ENCODE results near the gene SLC22A14. TPM values are rescaled to one million over a fixed set of nuclear protein-coding genes. Genes with fewer than 3 reads are reported as not detected.

Gene SLC22A14
- total RNA-seq, 1 experiment from 2014 or later, result 0.14 TPM

- ChIA-PET POLR2A (no interaction called here), CTCF (no interaction called here)
- TF ChIP-seq CTCF (IDR thresholded peaks at IDR 0.05; ENCODE audit: insufficient read depth in 1 of 2, low read depth in 1 of 2, low read length in 1 of 2, severe bottlenecking in 1 of 2, unreplicated experiment in 1 of 2), result no peak
- Histone ChIP-seq H3K9me3 (no peaks in the 10 kb centered on the region), H3K4me3 (ENCODE audit: low read depth, low read length) (no peak overlapping the region), H3K36me3 (ENCODE audit: control insufficient read depth, insufficient read depth, low read length) (no peaks in the 10 kb centered on the region), H3K27me3 (replicated peaks; ENCODE audit: control insufficient read depth, insufficient read depth, low read length) (no peaks in the 10 kb centered on the region; the same call in 1 of the 2 replicates), H3K4me1 (no peaks in the 10 kb centered on the region)
- Mint-ChIP-seq H3K4me3 (ENCODE audit: unreplicated experiment) (no peak overlapping the region), H3K9me3 (ENCODE audit: unreplicated experiment) (no peaks in the 10 kb centered on the region), H3K4me1 (ENCODE audit: low read depth, unreplicated experiment) (no peaks in the 10 kb centered on the region), H3K27ac (ENCODE audit: unreplicated experiment) (no peak overlapping the region), H3K36me3 (ENCODE audit: insufficient read depth, unreplicated experiment) (no peaks in the 10 kb centered on the region), H3K27me3 (ENCODE audit: insufficient read depth, unreplicated experiment) (peaks cover 10% of the 10 kb centered on the region)
- intact Hi-C loops (cut with micrococcal nuclease; ENCODE audit: unreplicated experiment), result no loop called here
- no TSS peak for BruUV-seq (replicated peaks)
- DNase-seq, result no peak
Measured at GRCh38 chr3:38313263-38313662, 31.2 kb downstream of the SLC22A14 start.

- H3K4me1 ChIP-seq, result no peaks in the 10 kb centered on the region
- ChIA-PET CTCF (no interaction called here), POLR2A (no interaction called here)
- no peaks in the 10 kb centered on the region for H3K9me3 ChIP-seq
- no TSS peak for BruUV-seq (replicated peaks)
- H3K4me3 ChIP-seq (ENCODE audit: low read depth, low read length), result no peak overlapping the region
- no peaks in the 10 kb centered on the region; the same call in 1 of the 2 replicates for H3K27me3 ChIP-seq (replicated peaks; ENCODE audit: control insufficient read depth, insufficient read depth, low read length)
- intact Hi-C loops (cut with micrococcal nuclease; ENCODE audit: unreplicated experiment), result no loop called here
- no peaks in the 10 kb centered on the region for H3K9me3 Mint-ChIP-seq (ENCODE audit: unreplicated experiment)
- H3K4me3 Mint-ChIP-seq (ENCODE audit: unreplicated experiment), result no peak overlapping the region
- no peak overlapping the region for H3K27ac Mint-ChIP-seq (ENCODE audit: unreplicated experiment)
- no peaks in the 10 kb centered on the region for H3K36me3 ChIP-seq (ENCODE audit: control insufficient read depth, insufficient read depth, low read length)
- DNase-seq, result no peak
- H3K27me3 Mint-ChIP-seq (ENCODE audit: insufficient read depth, unreplicated experiment), result peaks cover 7% of the 10 kb centered on the region
- no peak for TF ChIP-seq CTCF (IDR thresholded peaks at IDR 0.05; ENCODE audit: insufficient read depth in 1 of 2, low read depth in 1 of 2, low read length in 1 of 2, severe bottlenecking in 1 of 2, unreplicated experiment in 1 of 2)
- H3K4me1 Mint-ChIP-seq (ENCODE audit: low read depth, unreplicated experiment), result no peaks in the 10 kb centered on the region
- H3K36me3 Mint-ChIP-seq (ENCODE audit: insufficient read depth, unreplicated experiment), result no peaks in the 10 kb centered on the region
Measured at GRCh38 chr3:38313695-38314094, 31.6 kb downstream of the SLC22A14 start.

- no peak for TF ChIP-seq CTCF (IDR thresholded peaks at IDR 0.05; ENCODE audit: insufficient read depth in 1 of 2, low read depth in 1 of 2, low read length in 1 of 2, severe bottlenecking in 1 of 2, unreplicated experiment in 1 of 2)
- no peak overlapping the region for H3K4me3 ChIP-seq (ENCODE audit: low read depth, low read length)
- Mint-ChIP-seq H3K36me3 (ENCODE audit: insufficient read depth, unreplicated experiment) (no peaks in the 10 kb centered on the region), H3K27ac (ENCODE audit: unreplicated experiment) (no peak overlapping the region), H3K4me3 (ENCODE audit: unreplicated experiment) (no peak overlapping the region), H3K9me3 (ENCODE audit: unreplicated experiment) (no peaks in the 10 kb centered on the region), H3K4me1 (ENCODE audit: low read depth, unreplicated experiment) (no peaks in the 10 kb centered on the region), H3K27me3 (ENCODE audit: insufficient read depth, unreplicated experiment) (peaks cover 4% of the 10 kb centered on the region)
- no peaks in the 10 kb centered on the region for H3K36me3 ChIP-seq (ENCODE audit: control insufficient read depth, insufficient read depth, low read length)
- H3K27me3 ChIP-seq (replicated peaks; ENCODE audit: control insufficient read depth, insufficient read depth, low read length), result no peaks in the 10 kb centered on the region; the same call in 1 of the 2 replicates
- POLR2A ChIA-PET, result no interaction called here
- no peak for DNase-seq
- no peaks in the 10 kb centered on the region for H3K4me1 ChIP-seq
- H3K9me3 ChIP-seq, result no peaks in the 10 kb centered on the region
- no TSS peak for BruUV-seq (replicated peaks)
- intact Hi-C loops (cut with micrococcal nuclease; ENCODE audit: unreplicated experiment), result no loop called here
- CTCF ChIA-PET, result no interaction called here
Measured at GRCh38 chr3:38314112-38314763, 32.1 kb downstream of the SLC22A14 start.

Data from Caco-2 (cell line).